MM.1S (cell line): ENCODE measurements around the gene SNAPC1.

ENCODE experiments used
- DNase-seq: peaks from one replicate; pipeline ENCODE4 v3.0.0-alpha.2; 2015
- H2AFZ ChIP-seq: fragments of 300-600 bp; sonication (generic); 2 replicates; pipeline ENCODE4 v1.6.0; 2016; ENCODE audit warnings: antibody characterized with exemption, low read length
- H3F3A ChIP-seq: fragments of 300-600 bp; sonication (generic); 2 replicates; pipeline ENCODE4 v1.6.1; 2016; ENCODE audit warnings: mild to moderate bottlenecking, antibody characterized with exemption, low read length, moderate library complexity, mixed read lengths; ENCODE audit not compliant: insufficient read depth
- H3K27ac ChIP-seq: fragments of 300-600 bp; sonication (generic); 2 replicates; pipeline ENCODE4 v1.5.1; 2016; ENCODE audit warnings: mild to moderate bottlenecking, low read length
- H3K27me3 ChIP-seq: fragments of 300-600 bp; sonication (generic); replicated peaks from 2 replicates; pipeline ENCODE4 v1.6.0; 2016; ENCODE audit warnings: low read length; ENCODE audit not compliant: insufficient read depth
- H3K36me3 ChIP-seq: fragments of 300-600 bp; sonication (generic); replicated peaks from 2 replicates; pipeline ENCODE4 v1.6.1; 2016; ENCODE audit warnings: mild to moderate bottlenecking, low read length, mixed read lengths; ENCODE audit not compliant: insufficient read depth
- H3K4me1 ChIP-seq: fragments of 300-600 bp; sonication (generic); 2 replicates; pipeline ENCODE4 v1.6.1; 2016; ENCODE audit warnings: low read length, mixed read lengths
- H3K4me2 ChIP-seq: fragments of 300-600 bp; sonication (generic); 2 replicates; pipeline ENCODE4 v1.6.0; 2016; ENCODE audit warnings: low read depth, low read length
- H3K4me3 ChIP-seq: fragments of 300-600 bp; sonication (generic); 2 replicates; pipeline ENCODE4 v1.5.1; 2016; ENCODE audit warnings: low read length, mixed read lengths
- H3K79me2 ChIP-seq: fragments of 300-600 bp; sonication (generic); 2 replicates; pipeline ENCODE4 v1.6.1; 2016; ENCODE audit warnings: mixed run types, low read length, mixed read lengths
- H3K9ac ChIP-seq: fragments of 300-600 bp; sonication (generic); 2 replicates; pipeline ENCODE4 v1.6.1; 2016; ENCODE audit warnings: low read length, mixed read lengths
- H3K9me2 ChIP-seq: fragments of 300-600 bp; sonication (generic); replicated peaks from 2 replicates; pipeline ENCODE4 v1.6.1; 2016; ENCODE audit warnings: mild to moderate bottlenecking, low read length, mixed read lengths; ENCODE audit not compliant: insufficient read depth
- H3K9me3 ChIP-seq: fragments of 300-600 bp; sonication (generic); replicated peaks from 2 replicates; pipeline ENCODE4 v1.6.1; 2016; ENCODE audit warnings: mild to moderate bottlenecking, low read length, mixed read lengths; ENCODE audit not compliant: insufficient read depth
- H4K20me1 ChIP-seq: fragments of 300-600 bp; sonication (generic); 2 replicates; pipeline ENCODE4 v1.6.1; 2016; ENCODE audit warnings: mild to moderate bottlenecking, low read length, moderate library complexity, mixed read lengths; ENCODE audit not compliant: insufficient read depth
- EZH2 ChIP-seq: fragments of 300-600 bp; sonication (generic); optimal IDR thresholded peaks from 2 replicates; pipeline ENCODE3; 2017; ENCODE audit warnings: low read depth, mild to moderate bottlenecking, antibody characterized with exemption, low read length, mixed read lengths
- EZH2phosphoT487 ChIP-seq: fragments of 300-600 bp; sonication (generic); IDR thresholded peaks from 2 replicates; pipeline ENCODE4 v1.6.1; 2018; ENCODE audit warnings: antibody characterized with exemption, low read length
- TF ChIP-seq, protein P1 (sequence below): fragments of 300-600 bp; sonication (generic); IDR thresholded peaks from 2 replicates; pipeline ENCODE4 v1.5.1; 2016; ENCODE audit warnings: antibody characterized with exemption, low read length, mixed read lengths

SNAPC1 gene

DNA sequence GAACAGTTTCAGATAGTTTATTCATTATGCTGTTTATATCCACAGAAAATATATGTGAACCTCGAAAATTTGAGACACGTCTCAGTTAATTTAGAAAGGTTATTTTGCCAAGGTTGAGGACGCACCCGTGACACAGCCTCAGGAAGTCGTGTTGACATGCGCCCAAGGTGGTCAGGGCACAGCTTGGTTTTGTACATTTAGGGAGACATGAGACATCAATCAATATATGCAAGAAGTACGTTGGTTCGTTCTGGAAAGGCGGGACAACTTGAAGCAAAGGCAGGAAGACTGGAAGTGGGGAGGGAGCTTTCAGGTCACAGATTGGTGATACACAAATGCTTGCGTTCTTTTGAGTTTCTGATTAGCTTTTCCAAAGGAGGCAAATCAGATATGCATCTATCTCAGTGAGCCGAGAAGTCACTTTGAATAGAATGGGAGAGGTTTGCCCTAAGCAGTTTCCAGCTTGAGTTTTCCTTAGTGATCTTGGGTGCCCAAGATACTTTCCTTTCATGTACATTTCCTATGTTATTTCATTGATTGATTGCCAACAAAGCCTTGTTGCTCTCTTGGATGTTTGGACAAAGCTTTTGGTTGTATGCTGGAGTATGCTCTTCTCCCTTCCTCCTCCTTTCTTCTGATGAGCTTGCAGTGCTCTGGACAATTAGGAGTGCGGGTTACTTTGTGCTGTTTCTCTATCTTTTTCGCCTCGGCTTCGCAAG is 3.2 kb downstream of the SNAPC1 start:
- H3K9me2 ChIP-seq, result no peaks in the 10 kb centered on the region
- no peaks in the 10 kb centered on the region for H3K27me3 ChIP-seq
- H4K20me1 ChIP-seq, result no peaks in the 10 kb centered on the region
- no peak overlapping the region for H3K4me3 ChIP-seq
- TF ChIP-seq EZH2 (no peak), EZH2phosphoT487 (no peak)
- TF ChIP-seq, protein P1, sequence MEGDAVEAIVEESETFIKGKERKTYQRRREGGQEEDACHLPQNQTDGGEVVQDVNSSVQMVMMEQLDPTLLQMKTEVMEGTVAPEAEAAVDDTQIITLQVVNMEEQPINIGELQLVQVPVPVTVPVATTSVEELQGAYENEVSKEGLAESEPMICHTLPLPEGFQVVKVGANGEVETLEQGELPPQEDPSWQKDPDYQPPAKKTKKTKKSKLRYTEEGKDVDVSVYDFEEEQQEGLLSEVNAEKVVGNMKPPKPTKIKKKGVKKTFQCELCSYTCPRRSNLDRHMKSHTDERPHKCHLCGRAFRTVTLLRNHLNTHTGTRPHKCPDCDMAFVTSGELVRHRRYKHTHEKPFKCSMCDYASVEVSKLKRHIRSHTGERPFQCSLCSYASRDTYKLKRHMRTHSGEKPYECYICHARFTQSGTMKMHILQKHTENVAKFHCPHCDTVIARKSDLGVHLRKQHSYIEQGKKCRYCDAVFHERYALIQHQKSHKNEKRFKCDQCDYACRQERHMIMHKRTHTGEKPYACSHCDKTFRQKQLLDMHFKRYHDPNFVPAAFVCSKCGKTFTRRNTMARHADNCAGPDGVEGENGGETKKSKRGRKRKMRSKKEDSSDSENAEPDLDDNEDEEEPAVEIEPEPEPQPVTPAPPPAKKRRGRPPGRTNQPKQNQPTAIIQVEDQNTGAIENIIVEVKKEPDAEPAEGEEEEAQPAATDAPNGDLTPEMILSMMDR, result no peak
- no peak overlapping the region for H3K4me2 ChIP-seq
- H3F3A ChIP-seq, result no peaks in the 10 kb centered on the region
- no peaks in the 10 kb centered on the region for H3K4me1 ChIP-seq
- H3K27ac ChIP-seq, result no peak overlapping the region
- no peaks in the 10 kb centered on the region for H3K9me3 ChIP-seq
- no peak for DNase-seq
- H2AFZ ChIP-seq, result no peak overlapping the region
- H3K9ac ChIP-seq, result no peak overlapping the region
- H3K79me2 ChIP-seq, result no peaks in the 10 kb centered on the region; the same call in none of the 2 replicates
- H3K36me3 ChIP-seq, result no peaks in the 10 kb centered on the region

DNA sequence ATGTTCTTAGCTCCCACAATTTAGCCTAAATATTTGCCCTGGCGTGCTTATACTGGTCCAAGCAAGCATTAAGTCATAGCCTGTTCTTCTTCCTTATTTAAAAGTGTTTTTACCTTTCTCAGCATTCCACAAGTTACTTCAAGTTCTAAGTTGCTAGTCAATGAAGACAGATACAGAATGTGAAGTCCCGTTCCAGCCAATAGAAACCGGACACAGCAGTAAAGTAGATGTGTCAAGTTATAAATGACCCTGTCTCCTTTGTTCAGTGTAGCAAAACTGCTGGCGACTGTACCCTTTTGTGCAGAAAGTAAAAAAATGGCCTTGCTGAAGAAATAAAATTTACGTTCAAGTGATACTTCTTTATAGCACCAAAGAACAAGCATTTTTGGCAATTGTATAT is 3.9 kb downstream of the SNAPC1 start:
- H2AFZ ChIP-seq, result no peak overlapping the region
- H3K27me3 ChIP-seq, result no peaks in the 10 kb centered on the region
- H3K4me2 ChIP-seq, result no peak overlapping the region
- H3K79me2 ChIP-seq, result no peaks in the 10 kb centered on the region; the same call in none of the 2 replicates
- no peaks in the 10 kb centered on the region for H3K9me3 ChIP-seq
- H3K9ac ChIP-seq, result no peak overlapping the region
- H3K9me2 ChIP-seq, result no peaks in the 10 kb centered on the region
- H3K27ac ChIP-seq, result no peak overlapping the region
- TF ChIP-seq EZH2phosphoT487, result no peak
- no peaks in the 10 kb centered on the region for H3F3A ChIP-seq
- DNase-seq, result no peak
- no peak overlapping the region for H3K4me3 ChIP-seq
- no peaks in the 10 kb centered on the region for H4K20me1 ChIP-seq
- no peaks in the 10 kb centered on the region for H3K36me3 ChIP-seq
- H3K4me1 ChIP-seq, result no peaks in the 10 kb centered on the region

DNA sequence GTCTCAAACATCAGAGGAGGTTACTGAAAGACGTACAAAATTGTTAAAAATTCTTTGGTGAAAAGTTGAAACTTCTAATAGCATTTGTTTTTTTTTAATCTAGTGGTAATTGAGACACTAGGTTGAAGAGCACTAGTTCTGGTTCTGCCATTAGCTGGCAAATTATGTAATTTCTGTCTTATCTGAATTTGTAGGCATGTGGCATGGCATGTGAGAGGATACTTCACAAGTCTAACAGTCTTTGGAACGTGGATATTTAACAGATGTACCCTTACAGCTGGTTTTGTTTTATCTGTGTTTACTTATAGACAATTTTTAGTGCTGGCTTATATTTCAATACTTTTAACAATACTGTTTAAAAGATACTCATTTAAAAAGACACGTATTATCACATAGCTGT is 6.0 kb downstream of the SNAPC1 start:
- no peak overlapping the region for H3K27ac ChIP-seq
- H3K9me2 ChIP-seq, result no peaks in the 10 kb centered on the region
- H3K27me3 ChIP-seq, result no peaks in the 10 kb centered on the region
- H2AFZ ChIP-seq, result no peak overlapping the region
- no peak for DNase-seq
- no peaks in the 10 kb centered on the region for H3K9me3 ChIP-seq
- H3K79me2 ChIP-seq, result no peaks in the 10 kb centered on the region; the same call in 1 of the 2 replicates
- no peaks in the 10 kb centered on the region for H3K4me1 ChIP-seq
- no peak for TF ChIP-seq EZH2
- no peak overlapping the region for H3K4me2 ChIP-seq
- H4K20me1 ChIP-seq, result no peaks in the 10 kb centered on the region
- H3K36me3 ChIP-seq, result no peaks in the 10 kb centered on the region
- no peaks in the 10 kb centered on the region for H3F3A ChIP-seq
- H3K9ac ChIP-seq, result no peak overlapping the region
- H3K4me3 ChIP-seq, result no peak overlapping the region

DNA sequence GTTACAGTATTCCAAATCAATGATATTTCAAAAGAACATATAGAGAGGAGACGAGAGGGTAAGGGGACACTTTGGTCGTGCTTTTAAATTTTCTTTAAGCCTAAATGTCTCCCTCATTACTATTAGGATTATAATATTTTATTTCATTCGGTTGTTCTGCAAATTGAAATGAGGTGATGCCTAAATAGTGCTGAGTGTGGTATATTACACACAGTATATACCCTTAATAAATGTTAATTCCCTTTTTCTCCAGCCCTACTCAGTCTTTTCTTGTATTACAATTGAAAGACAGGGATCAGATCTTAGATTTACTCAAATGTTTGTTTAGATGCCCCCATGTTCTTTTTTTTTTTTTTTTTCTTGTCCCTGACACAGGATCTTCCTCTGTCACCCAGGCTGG is 7.7 kb downstream of the SNAPC1 start:
- Histone ChIP-seq H3K4me1 (no peaks in the 10 kb centered on the region), H3K4me2 (no peak overlapping the region), H4K20me1 (no peaks in the 10 kb centered on the region), H3K27me3 (no peaks in the 10 kb centered on the region), H3F3A (no peaks in the 10 kb centered on the region), H3K27ac (no peak overlapping the region), H3K9me2 (no peaks in the 10 kb centered on the region), H3K9me3 (no peaks in the 10 kb centered on the region), H3K4me3 (no peak overlapping the region), H3K36me3 (no peaks in the 10 kb centered on the region), H3K9ac (no peak overlapping the region), H2AFZ (no peak overlapping the region), H3K79me2 (no peaks in the 10 kb centered on the region)
- DNase-seq, result no peak
- TF ChIP-seq, protein P1, result no peak
- no peak for TF ChIP-seq EZH2
